HG02610 (cell line): Measurements from ENCODE around the gene DCBLD2.

Source experiments
- ATAC-seq: cut with Tn5 transposase; IDR thresholded peaks from one replicate; pipeline ENCODE4 v1.9.1; 2021; ENCODE audit warnings: mild to moderate bottlenecking, moderate library complexity; ENCODE audit not compliant: unreplicated experiment

Gene DCBLD2

GRCh38 chr3:98901392-98902350 is at the start of gene DCBLD2:
Gene DCBLD2 (minus strand): TSS chr3:98901695. CDS start chr3:98901326, 369 bp downstream.
- ATAC-seq = peak; percentile 100

GRCh38 chr3:98945666-98946065 is 44.2 kb upstream of the DCBLD2 start:
- ATAC-seq = no peak

GRCh38 chr3:98945101-98945524 is 43.6 kb upstream of the DCBLD2 start:
- no peak for ATAC-seq

- ATAC-seq = no peak
Observed at GRCh38 chr3:98930413-98930812, 28.9 kb upstream of the DCBLD2 start.

GRCh38 chr3:98921957-98922356 is 20.5 kb upstream of the DCBLD2 start:
- ATAC-seq = no peak

GRCh38 chr3:98920166-98920565 is 18.7 kb upstream of the DCBLD2 start:
- ATAC-seq = no peak

- no peak for ATAC-seq
Observed at GRCh38 chr3:98918586-98918985, 17.1 kb upstream of the DCBLD2 start.

GRCh38 chr3:98917608-98918007 is 16.1 kb upstream of the DCBLD2 start:
- ATAC-seq = no peak

- no peak for ATAC-seq
Observed at GRCh38 chr3:98914210-98915080, 12.9 kb upstream of the DCBLD2 start.

GRCh38 chr3:98912448-98912847 is 11.0 kb upstream of the DCBLD2 start:
- no peak for ATAC-seq

- no peak for ATAC-seq
Observed at GRCh38 chr3:98906230-98906629, 4.7 kb upstream of the DCBLD2 start.

GRCh38 chr3:98903705-98904481 is 2.4 kb upstream of the DCBLD2 start:
- ATAC-seq = no peak

GRCh38 chr3:98903099-98903498 is 1.6 kb upstream of the DCBLD2 start:
- no peak for ATAC-seq

- ATAC-seq = no peak
Observed at GRCh38 chr3:98902351-98902740, 851 bp upstream of the DCBLD2 start.

GRCh38 chr3:98901119-98901391 is 440 bp downstream of the DCBLD2 start:
- ATAC-seq = peak; percentile 20

- no peak for ATAC-seq
Observed at GRCh38 chr3:98900265-98901118, 1.0 kb downstream of the DCBLD2 start.

- ATAC-seq = no peak
Observed at GRCh38 chr3:98897701-98898100, 3.8 kb downstream of the DCBLD2 start.

GRCh38 chr3:98894791-98895576 is 6.5 kb downstream of the DCBLD2 start:
- ATAC-seq = no peak

- ATAC-seq = no peak
Observed at GRCh38 chr3:98893740-98894139, 7.8 kb downstream of the DCBLD2 start.
